Measurements from ENCODE around the gene NLRC5. TPM values are rescaled to one million over a fixed set of nuclear protein-coding genes. Genes with fewer than 3 reads are reported as not detected.
"Not testable (repeated sequence)": the region's sequence is repeated elsewhere in the genome, so short reads cannot be mapped to it uniquely, and the experiment has no call there.

The NLRC5 gene
- total and polyA plus RNA-seq, 4 donors: 23.9 to 46.4 (median 31.1) TPM

DNA sequence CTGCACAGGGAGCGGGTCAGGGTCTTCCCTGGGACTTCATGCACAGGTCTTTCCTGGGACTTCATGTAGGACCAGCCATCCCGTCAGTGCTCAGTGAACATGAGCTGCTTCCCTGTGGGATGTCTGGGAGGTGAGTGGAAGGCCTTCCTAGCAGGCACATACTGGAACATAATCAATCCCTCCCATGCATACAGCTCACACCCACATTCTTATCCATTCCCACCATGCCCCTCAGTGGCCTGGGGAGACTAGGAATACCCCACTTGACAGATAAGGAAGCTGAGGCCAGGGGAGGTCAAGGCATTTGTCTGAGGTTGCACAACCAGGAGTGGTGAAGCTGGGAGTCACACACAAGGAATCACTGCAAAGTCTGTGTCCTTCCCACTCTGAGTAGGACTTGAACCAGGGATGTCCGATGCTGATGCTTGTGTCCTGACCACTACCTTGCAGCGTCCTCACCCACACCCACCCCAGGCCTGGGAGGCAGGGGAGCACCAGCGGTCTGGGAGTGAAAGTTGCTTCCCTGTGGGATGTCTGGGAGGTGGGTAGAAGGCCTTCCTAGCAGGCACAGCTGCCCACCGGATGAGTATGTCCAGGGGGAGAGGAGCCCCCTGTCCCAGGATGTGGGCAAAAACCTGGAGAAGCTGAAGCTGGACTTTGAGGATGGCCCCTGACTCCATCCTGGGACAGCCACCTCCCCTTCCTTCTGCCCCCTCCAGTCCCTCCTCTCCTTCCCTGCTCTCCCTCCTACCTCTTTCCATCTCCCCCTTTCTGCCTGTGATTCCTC is 1.0 kb upstream of the NLRC5 start:
- DNase-seq (no peak), ATAC-seq (ENCODE audit: insufficient read depth, low FRiP score) (no peak)
- Histone ChIP-seq H3K36me3 (ENCODE audit: control insufficient read depth in 4 of 4, insufficient read depth in 4 of 4, low read length in 4 of 4) (no peaks in the 10 kb centered on the region), H3K4me1 (ENCODE audit: control insufficient read depth in 5 of 5, insufficient read depth in 5 of 5, low read length in 5 of 5) (peaks cover 0 to 35% (median 4%) of the 10 kb centered on the region in 5 donors), H3K27me3 (ENCODE audit: control insufficient read depth in 3 of 3, insufficient read depth in 3 of 3, low read length in 2 of 3) (peaks cover 0 to 13% (median 5%) of the 10 kb centered on the region in 3 donors), H3K4me3 (peak overlapping the region; percentile 82), H3K9ac (ENCODE audit: insufficient read depth in 1 of 2, low read length in 2 of 2) (no peak overlapping the region), H3K27ac (ENCODE audit: low read depth in 1 of 2, low read length in 1 of 2) (peak overlapping the region; percentile 52 to 97), H3K9me3 (ENCODE audit: control insufficient read depth in 4 of 4, insufficient read depth in 3 of 4, low read length in 3 of 4) (no peaks in the 10 kb centered on the region)
- TF ChIP-seq, protein P1, sequence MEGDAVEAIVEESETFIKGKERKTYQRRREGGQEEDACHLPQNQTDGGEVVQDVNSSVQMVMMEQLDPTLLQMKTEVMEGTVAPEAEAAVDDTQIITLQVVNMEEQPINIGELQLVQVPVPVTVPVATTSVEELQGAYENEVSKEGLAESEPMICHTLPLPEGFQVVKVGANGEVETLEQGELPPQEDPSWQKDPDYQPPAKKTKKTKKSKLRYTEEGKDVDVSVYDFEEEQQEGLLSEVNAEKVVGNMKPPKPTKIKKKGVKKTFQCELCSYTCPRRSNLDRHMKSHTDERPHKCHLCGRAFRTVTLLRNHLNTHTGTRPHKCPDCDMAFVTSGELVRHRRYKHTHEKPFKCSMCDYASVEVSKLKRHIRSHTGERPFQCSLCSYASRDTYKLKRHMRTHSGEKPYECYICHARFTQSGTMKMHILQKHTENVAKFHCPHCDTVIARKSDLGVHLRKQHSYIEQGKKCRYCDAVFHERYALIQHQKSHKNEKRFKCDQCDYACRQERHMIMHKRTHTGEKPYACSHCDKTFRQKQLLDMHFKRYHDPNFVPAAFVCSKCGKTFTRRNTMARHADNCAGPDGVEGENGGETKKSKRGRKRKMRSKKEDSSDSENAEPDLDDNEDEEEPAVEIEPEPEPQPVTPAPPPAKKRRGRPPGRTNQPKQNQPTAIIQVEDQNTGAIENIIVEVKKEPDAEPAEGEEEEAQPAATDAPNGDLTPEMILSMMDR (IDR thresholded peaks at IDR 0.05; ENCODE audit: control extremely low read depth, extremely low read depth): no peak
- 70 to 80% methylated on average over 6 of the region's 6 CpGs for WGBS, 2 donors

DNA sequence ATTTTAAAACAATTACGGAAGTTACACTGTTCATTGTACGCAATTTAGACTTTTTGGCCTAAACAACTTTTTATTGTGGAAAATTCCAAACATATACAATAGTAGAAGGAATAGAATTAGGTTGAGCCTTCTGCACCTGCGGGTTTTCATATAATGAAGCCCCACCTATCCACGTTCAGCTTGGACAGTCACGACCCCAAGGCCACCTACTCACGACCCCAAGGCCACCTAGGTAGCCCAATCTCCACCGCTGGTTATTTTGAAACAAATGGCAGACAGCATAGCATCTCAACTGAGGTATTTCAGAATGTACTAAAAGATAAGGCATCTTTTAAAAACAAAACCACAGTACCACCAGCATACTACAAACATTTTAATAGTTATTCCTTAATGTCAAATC is 631 bp downstream of the NLRC5 start:
- no peak for DNase-seq

DNA sequence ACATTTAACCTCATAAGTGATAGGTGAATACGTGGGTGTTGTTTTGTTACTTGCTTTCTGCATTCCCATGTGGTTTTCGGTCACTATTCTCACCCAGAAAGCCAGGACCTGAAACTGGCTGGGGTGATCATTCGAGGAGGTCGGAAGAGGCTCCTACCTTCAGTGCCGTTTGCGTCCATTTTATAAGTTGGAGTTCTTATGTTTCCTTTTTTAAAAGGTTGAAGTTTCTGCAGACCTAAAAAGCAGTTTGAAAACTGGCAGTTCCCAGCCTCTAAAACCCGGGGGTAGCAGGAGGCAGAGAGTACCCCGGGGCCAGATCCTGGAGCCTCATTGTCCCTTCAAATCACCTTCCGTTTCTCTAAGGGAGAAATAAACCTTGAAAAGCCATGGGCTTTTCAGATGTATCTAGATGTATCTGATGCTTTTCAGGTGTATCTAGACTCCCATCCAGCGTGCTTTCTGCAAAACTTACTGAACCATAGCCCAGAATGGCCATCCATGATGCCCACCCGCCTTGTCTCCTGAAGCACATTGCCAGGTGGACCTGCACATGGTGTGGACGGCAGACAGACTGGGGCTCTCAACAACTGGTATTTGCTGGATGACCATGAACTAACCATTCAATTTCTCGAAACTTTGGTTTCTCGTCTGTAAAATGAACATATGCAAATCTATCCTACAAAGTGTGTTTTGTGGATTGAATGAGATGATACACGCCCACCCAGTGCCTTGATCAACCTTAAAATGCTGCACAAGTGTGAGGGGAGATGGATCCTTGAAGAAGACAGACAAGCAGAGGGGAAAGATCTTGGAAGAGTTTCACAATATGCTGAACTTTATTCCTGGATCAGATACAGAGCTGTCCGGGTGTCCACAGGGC is 1.3 kb downstream of the NLRC5 start:
- no peak overlapping the region for H3K4me3 ChIP-seq
- 64 to 73% methylated on average over 16 of the region's 16 CpGs for WGBS, 2 donors

More for the DNA sequence above, 631 bp downstream of the NLRC5 start:
- H3K4me1 ChIP-seq (ENCODE audit: control insufficient read depth in 5 of 5, insufficient read depth in 5 of 5, low read length in 5 of 5): peaks cover 0 to 38% (median 4%) of the 10 kb centered on the region in 5 donors
- peak overlapping the region; percentile 52 to 97 for H3K27ac ChIP-seq (ENCODE audit: low read depth in 1 of 2, low read length in 1 of 2)
- H3K4me3 ChIP-seq: peak overlapping the region; percentile 82
- H3K9ac ChIP-seq (ENCODE audit: insufficient read depth in 1 of 2, low read length in 2 of 2): peak overlapping the region in 1 of 2 donors; percentile 77
- H3K27me3 ChIP-seq (ENCODE audit: control insufficient read depth in 3 of 3, insufficient read depth in 3 of 3, low read length in 2 of 3): peaks cover 0 to 19% (median 7%) of the 10 kb centered on the region in 3 donors
- no peak for ATAC-seq (ENCODE audit: insufficient read depth, low FRiP score)
- no peaks in the 10 kb centered on the region for H3K36me3 ChIP-seq (ENCODE audit: control insufficient read depth in 4 of 4, insufficient read depth in 4 of 4, low read length in 4 of 4)
- TF ChIP-seq, protein P1 (IDR thresholded peaks at IDR 0.05; ENCODE audit: control extremely low read depth, extremely low read depth): no peak
- no peaks in the 10 kb centered on the region for H3K9me3 ChIP-seq (ENCODE audit: control insufficient read depth in 4 of 4, insufficient read depth in 3 of 4, low read length in 3 of 4)
- 17 to 19% methylated on average over 7 of the region's 7 CpGs for WGBS, 2 donors

DNA sequence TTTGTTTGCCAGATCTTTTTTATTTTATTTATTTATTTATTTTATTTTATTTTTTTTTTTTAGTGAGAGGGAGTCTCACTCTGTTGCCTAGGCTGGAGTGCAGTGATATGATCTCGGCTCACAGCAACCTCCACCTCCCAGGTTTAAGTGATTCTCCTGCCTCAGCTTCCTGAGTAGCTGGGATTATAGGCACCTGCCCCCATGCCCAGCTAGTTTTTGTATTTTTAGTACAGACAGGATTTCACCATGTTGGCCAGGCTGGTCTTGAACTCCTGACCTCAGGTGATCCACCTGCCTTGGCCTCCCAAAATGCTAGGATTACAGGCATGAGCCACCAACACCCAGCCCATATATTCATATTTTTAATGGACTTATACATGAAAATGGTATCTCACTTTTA is 3.1 kb downstream of the NLRC5 start:
- H3K9me3 ChIP-seq (ENCODE audit: control insufficient read depth in 4 of 4, insufficient read depth in 3 of 4, low read length in 3 of 4); DNase-seq; H3K27ac ChIP-seq (ENCODE audit: low read depth in 1 of 2, low read length in 1 of 2); H3K4me3 ChIP-seq; H3K9ac ChIP-seq (ENCODE audit: insufficient read depth in 1 of 2, low read length in 2 of 2); ATAC-seq (ENCODE audit: insufficient read depth, low FRiP score); H3K36me3 ChIP-seq (ENCODE audit: control insufficient read depth in 4 of 4, insufficient read depth in 4 of 4, low read length in 4 of 4): not testable (repeated sequence)
- Histone ChIP-seq H3K4me1 (ENCODE audit: control insufficient read depth in 5 of 5, insufficient read depth in 5 of 5, low read length in 5 of 5) (peaks cover 0 to 23% (median 4%) of the 10 kb centered on the region in 5 donors), H3K27me3 (ENCODE audit: control insufficient read depth in 3 of 3, insufficient read depth in 3 of 3, low read length in 2 of 3) (peaks cover 0 to 23% (median 7%) of the 10 kb centered on the region in 3 donors)
- WGBS, 2 donors: 89 to 95% methylated on average over 1 of the region's 1 CpG

More for the DNA sequence above, 1.3 kb downstream of the NLRC5 start:
- Histone ChIP-seq H3K27ac (ENCODE audit: low read depth in 1 of 2, low read length in 1 of 2) (peak overlapping the region; percentile 17 to 62), H3K36me3 (ENCODE audit: control insufficient read depth in 4 of 4, insufficient read depth in 4 of 4, low read length in 4 of 4) (no peaks in the 10 kb centered on the region), H3K9me3 (ENCODE audit: control insufficient read depth in 4 of 4, insufficient read depth in 3 of 4, low read length in 3 of 4) (no peaks in the 10 kb centered on the region), H3K9ac (ENCODE audit: insufficient read depth in 1 of 2, low read length in 2 of 2) (peak overlapping the region in 1 of 2 donors; percentile 77), H3K27me3 (ENCODE audit: control insufficient read depth in 3 of 3, insufficient read depth in 3 of 3, low read length in 2 of 3) (peaks cover 0 to 23% (median 7%) of the 10 kb centered on the region in 3 donors), H3K4me1 (ENCODE audit: control insufficient read depth in 5 of 5, insufficient read depth in 5 of 5, low read length in 5 of 5) (peaks cover 0 to 33% (median 4%) of the 10 kb centered on the region in 5 donors)
- no peak for ATAC-seq (ENCODE audit: insufficient read depth, low FRiP score)
- TF ChIP-seq, protein P1 (IDR thresholded peaks at IDR 0.05; ENCODE audit: control extremely low read depth, extremely low read depth): no peak
- DNase-seq: no peak

All from lung (tissue), 12 donors.